HG03108 (cell line): Measurements from ENCODE around the gene APOA1.

Experiments used
- ATAC-seq: cut with Tn5 transposase; IDR thresholded peaks from one replicate; pipeline ENCODE4 v1.9.1; 2021; ENCODE audit warnings: moderate library complexity; ENCODE audit not compliant: unreplicated experiment

The APOA1 gene

DNA sequence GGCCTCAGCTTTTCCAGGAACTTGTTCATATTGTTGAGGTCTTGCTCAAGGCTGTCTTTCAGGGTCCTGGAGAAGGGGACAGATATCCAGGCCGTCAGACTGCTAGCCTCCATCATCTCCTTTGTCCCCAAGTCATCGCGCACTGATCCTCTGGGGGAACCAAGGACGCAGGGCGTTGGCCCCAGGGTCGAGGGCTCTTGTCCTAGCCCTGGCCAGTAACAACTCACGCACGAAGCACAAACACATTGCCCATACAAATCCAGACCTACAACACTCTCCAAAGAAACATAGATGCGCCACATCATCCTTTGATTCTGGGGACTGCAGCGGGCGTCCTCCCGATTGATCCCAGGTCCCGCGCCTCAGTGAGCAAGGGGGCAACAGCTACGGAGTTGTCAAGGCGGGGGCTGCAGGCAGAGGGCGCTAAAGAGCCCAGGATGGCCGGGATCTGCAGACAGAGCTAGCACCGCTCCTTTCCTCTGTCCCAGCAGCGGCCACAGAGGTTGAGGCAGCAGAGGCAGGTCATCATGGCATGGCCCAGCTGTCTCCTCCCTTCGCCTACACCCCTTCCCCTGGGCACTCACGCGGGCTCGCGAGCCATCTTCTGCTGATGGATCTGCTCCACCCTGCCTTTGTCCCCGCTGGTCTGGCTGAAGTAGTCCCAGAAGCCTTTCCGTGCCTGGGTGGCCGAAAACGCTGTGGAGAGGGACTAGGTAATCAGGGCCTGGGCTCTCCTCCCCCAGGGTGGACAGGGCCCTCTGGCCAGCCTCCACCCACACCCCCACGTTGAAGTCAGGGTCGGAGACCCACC is 46.2 kb downstream of the APOA1 start:
- no peak for ATAC-seq

DNA sequence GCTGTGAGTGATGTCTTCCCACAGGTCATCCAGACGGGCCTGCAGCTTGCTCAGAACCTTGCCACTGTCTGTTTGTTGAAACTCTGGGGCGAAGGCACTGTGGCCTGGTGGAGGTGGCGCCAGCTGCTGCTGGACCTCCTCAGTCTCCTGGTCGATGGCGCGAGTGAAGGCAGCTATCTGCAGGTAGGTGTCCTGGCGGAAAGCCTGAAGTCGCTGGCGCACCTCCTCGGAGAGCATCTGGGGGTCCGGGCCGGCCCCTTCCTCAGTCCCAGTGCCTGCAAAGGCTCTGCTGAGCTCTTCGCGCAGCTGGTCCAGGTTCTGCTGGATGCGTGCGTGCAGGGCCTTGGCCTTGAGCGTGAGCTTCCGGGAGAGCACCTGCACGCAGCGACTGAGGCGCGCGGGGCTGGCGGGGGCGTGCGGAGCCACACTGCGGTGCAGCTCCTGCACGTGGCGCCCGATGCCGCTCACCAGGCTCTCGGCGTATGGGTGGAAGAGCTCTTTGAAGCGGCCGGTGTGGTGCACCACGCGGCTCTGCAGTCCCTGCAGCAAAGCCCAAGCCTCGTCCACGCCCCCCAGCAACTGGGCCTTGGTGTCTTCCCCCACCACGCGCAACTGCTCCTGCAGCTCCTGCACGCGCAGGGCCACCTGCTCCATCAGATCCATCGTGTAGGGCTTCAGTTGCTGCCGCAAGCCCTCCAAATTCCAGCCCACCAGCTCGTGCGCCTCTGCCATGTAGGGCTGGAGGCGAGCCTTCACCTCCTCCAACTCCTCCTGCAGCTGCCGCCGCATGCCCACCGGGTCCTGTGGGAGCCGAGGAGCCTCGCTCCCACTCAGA is 47.0 kb downstream of the APOA1 start:
- no peak for ATAC-seq

DNA sequence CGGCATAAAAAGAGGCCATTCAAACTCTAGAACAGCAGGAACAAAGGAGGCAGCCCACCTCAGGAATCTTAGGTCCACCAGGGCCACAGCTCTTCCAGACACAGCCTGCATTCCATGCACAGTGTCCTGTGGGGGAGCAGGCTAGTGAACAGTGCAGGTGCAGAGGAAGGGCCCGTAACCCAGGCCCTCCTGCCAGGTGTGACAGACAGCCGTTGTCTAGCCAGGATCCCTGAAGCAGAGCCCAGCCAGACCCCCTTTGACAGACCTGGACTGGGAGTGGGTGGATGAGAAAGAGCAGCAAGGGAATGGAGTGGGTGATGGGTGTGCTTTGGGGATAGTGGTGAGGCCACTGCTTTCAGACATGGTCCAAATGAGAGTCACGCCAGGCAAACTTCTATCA is 48.4 kb downstream of the APOA1 start:
- no peak for ATAC-seq

DNA sequence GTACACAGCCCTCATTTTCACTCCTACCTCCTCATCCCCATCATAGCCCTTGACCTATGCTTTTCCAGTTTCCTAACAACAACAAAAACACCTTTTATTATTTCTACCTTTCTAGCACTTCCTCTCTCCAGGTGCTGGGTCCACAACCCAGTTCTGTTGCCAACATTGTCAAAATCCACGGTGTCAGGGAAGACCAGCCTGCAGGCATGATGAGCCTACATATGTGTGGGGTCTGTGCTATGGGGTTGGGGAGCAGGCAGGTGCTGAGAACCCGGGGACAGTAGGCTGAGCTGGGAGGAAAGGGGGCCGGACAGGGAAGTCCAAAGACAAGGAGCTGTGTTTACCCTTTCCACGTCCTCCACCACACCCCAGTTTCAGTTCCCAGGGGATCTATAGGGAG is 48.9 kb downstream of the APOA1 start:
- ATAC-seq, result no peak

DNA sequence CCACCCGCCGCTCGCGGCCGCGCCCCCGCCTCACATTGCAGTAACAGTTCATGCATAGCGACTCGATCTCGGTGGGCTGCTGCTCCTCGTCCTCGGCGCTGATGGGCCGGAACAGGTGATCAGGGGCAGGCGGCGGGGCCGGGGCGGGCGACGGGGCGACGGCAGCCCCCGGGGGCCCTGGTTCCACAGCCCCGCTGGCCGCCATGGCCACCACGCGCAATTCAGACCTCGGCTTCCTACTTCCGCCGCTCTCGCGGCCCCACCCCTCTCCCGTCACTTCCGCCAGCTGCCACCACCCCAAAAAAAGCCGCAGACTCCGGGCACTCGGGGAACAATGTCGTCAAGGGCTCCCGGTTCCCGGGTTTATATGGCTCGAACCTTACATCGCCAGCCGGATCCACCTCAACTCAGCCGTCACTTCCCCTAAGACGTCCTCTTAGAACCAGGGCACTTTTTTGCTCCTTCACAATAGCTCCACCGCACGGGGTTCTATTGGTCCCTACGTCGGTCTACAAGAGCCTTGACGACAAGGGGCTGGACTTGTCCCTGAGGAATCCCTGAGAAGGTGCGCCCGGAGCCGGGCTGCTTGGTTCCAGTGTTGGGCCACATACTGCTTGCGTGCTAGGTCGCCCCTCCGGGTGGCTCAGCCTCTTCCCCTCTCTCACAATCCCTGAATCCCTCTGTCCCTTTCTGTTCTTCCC is 49.5 kb downstream of the APOA1 start, which contains the start of gene ZPR1:
TSS of gene ZPR1 (minus strand) at position 238 of the 701 bp plus-strand sequence. CDS start at position 205, 33 bp downstream.
- ATAC-seq, result peak; percentile 91

DNA sequence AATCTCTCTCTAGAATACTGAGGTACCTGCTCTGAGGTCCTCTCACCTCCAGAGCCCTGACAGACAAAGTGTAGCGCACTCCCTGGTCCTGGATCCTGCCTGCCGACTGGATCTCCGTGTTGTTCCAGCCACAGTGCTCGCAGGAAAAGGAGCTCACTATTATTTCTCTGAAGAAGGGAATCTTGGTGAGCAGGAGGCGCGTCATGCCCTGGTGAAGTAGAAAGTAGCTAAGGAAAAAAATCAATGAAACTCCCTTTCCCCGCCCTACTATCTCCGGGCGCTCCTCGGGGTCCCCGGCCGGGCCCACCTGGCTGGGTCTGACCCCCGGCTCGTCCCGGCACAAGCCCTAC is 50.0 kb downstream of the APOA1 start:
- ATAC-seq, result no peak

DNA sequence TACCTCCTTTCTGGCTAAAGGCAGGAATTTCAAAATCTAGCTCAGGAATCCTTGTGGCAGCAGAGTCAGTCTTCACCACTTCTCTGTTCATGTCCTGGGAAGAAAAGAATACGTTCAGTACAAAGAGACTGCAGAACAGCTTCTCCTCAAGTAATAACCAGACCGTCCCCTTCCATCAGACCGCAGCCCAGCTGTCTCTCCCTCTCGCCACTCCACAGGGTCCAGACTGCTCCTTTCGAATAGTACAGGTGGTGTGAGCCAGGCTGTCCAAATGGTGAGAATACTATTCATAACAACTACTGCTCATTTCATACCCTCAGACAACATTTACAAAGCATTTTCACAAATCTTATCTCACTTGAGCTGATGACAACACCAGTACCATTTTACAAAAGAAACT is 50.5 kb downstream of the APOA1 start:
- no peak for ATAC-seq

- ATAC-seq, result no peak
Observed at GRCh38 chr11:116786326-116786725, 51.1 kb downstream of the APOA1 start.
